ENCODE data around the gene PTRH1. TPM values are rescaled to one million over a fixed set of nuclear protein-coding genes. Genes with fewer than 3 reads are reported as not detected.

Gene PTRH1
- total and polyA plus RNA-seq, 2 of the 13 experiments (the other 11 are each of a cell fraction or from before 2014, with no cell fraction given) = 4.0 to 10.4 TPM

DNA sequence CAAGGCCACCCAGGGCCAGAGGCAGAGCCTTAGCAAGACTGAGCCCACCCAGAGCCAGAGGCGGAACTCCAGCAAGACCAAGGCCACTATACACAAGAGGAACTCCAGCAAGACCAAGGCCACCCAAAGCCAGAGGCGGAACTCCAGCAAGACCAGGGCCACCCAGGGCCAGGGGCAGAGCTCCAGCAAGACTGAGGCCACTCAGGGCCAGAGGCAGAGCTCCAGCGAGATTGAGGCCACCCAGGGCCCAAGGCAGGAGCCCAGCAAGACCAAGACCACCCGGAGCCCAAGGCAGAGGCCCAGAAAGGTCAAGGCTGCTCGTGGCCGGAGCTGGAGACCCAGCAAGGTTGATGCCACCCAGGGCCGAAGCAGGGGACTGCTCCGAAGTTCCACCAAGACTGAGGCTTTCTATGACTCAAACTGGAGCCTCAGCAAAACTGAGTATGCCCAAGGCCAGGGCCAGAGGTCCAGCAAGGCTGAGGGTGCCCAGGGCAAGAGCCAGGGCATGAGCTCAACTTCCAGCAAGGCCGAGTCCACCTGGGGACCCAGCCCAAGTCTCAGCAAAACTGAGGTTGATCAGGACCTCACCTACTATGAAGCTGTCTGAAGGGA is 15.4 kb upstream of the PTRH1 start:
- TF ChIP-seq NPAS2 (CRISPR knock-in tag; IDR thresholded peaks at IDR 0.05; ENCODE audit: borderline replicate concordance) (no peak), HDAC2 (CRISPR knock-in tag; IDR thresholded peaks at IDR 0.05) (peak; percentile 34; the same call in 1 of the 2 replicates), SAP130 (CRISPR knock-in tag; IDR thresholded peaks at IDR 0.05; ENCODE audit: low read depth) (no peak), ZBTB7B (CRISPR knock-in tag; IDR thresholded peaks at IDR 0.05) (0 out of 2 replicates have a peak, but pooled peaks have one; percentile 18)
- TF ChIP-seq, protein P1, sequence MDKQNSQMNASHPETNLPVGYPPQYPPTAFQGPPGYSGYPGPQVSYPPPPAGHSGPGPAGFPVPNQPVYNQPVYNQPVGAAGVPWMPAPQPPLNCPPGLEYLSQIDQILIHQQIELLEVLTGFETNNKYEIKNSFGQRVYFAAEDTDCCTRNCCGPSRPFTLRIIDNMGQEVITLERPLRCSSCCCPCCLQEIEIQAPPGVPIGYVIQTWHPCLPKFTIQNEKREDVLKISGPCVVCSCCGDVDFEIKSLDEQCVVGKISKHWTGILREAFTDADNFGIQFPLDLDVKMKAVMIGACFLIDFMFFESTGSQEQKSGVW (CRISPR knock-in tag; IDR thresholded peaks at IDR 0.05; ENCODE audit: borderline replicate concordance) = no peak
- TF ChIP-seq, protein P2, sequence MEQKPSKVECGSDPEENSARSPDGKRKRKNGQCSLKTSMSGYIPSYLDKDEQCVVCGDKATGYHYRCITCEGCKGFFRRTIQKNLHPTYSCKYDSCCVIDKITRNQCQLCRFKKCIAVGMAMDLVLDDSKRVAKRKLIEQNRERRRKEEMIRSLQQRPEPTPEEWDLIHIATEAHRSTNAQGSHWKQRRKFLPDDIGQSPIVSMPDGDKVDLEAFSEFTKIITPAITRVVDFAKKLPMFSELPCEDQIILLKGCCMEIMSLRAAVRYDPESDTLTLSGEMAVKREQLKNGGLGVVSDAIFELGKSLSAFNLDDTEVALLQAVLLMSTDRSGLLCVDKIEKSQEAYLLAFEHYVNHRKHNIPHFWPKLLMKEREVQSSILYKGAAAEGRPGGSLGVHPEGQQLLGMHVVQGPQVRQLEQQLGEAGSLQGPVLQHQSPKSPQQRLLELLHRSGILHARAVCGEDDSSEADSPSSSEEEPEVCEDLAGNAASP (CRISPR knock-in tag; IDR thresholded peaks at IDR 0.05; ENCODE audit: borderline replicate concordance) = 0 out of 2 replicates have a peak, but pooled peaks have one; percentile 16
- TF ChIP-seq, protein P3, sequence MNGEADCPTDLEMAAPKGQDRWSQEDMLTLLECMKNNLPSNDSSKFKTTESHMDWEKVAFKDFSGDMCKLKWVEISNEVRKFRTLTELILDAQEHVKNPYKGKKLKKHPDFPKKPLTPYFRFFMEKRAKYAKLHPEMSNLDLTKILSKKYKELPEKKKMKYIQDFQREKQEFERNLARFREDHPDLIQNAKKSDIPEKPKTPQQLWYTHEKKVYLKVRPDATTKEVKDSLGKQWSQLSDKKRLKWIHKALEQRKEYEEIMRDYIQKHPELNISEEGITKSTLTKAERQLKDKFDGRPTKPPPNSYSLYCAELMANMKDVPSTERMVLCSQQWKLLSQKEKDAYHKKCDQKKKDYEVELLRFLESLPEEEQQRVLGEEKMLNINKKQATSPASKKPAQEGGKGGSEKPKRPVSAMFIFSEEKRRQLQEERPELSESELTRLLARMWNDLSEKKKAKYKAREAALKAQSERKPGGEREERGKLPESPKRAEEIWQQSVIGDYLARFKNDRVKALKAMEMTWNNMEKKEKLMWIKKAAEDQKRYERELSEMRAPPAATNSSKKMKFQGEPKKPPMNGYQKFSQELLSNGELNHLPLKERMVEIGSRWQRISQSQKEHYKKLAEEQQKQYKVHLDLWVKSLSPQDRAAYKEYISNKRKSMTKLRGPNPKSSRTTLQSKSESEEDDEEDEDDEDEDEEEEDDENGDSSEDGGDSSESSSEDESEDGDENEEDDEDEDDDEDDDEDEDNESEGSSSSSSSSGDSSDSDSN (CRISPR knock-in tag; IDR thresholded peaks at IDR 0.05) = 0 out of 2 replicates have a peak, but pooled peaks have one; percentile 18
- TF ChIP-seq, protein P4, sequence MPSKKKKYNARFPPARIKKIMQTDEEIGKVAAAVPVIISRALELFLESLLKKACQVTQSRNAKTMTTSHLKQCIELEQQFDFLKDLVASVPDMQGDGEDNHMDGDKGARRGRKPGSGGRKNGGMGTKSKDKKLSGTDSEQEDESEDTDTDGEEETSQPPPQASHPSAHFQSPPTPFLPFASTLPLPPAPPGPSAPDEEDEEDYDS (CRISPR knock-in tag; IDR thresholded peaks at IDR 0.05) = no peak
- no peak overlapping the region for H3K9ac ChIP-seq (ENCODE audit: insufficient read depth, low read depth, low read length)
- ChIA-PET CTCF (ENCODE audit: low intra/inter-chr PET ratio, low total read pairs) (no interaction called here), POLR2A (no interaction called here)
- peaks cover 38% of the 10 kb centered on the region for H3K4me1 ChIP-seq (ENCODE audit: insufficient read depth, low read length)
- no TSS peak for BruUV-seq (replicated peaks)
- H3K4me3 ChIP-seq (replicated peaks in 1 of 3; ENCODE audit: insufficient read depth in 1 of 3, low read depth in 2 of 3, low read length in 3 of 3) = no peak overlapping the region
- intact Hi-C loops (cut with micrococcal nuclease; ENCODE audit: unreplicated experiment) (no loop called here), in situ Hi-C loops (cut with HindIII; ENCODE audit: extremely low pct_ligation_motif_present, low pct_unique_long_range_greater_than_20kb) (loop anchor here (10.0 kb wide), 1 partner anchor 226 kb away; no protein-coding TSS in a partner anchor)
- no peak overlapping the region for H2AFZ ChIP-seq (ENCODE audit: low read length)
- no peak overlapping the region for H3K27ac ChIP-seq (ENCODE audit: extremely low read length, insufficient read depth, low read length)
- H3K4me2 ChIP-seq (ENCODE audit: low read depth, low read length) = no peak overlapping the region
- WGBS (ENCODE audit: low lambda C conversion rate) = 40% methylated on average over 1 of the region's 9 CpGs
- H4K20me1 ChIP-seq (ENCODE audit: insufficient read depth, low read length) = no peaks in the 10 kb centered on the region
- no peak; the same call in 2 of the 3 replicates for ATAC-seq
- no peak for FAIRE-seq
- no peaks in the 10 kb centered on the region for H3K36me3 ChIP-seq (replicated peaks in 1 of 2; ENCODE audit: control insufficient read depth in 1 of 2, insufficient read depth in 2 of 2, low read length in 2 of 2)
- peaks cover 0 to 2% of the 10 kb centered on the region in 2 experiments; a peak in 1 of 5 replicates for H3K27me3 ChIP-seq (ENCODE audit: control insufficient read depth in 1 of 2, insufficient read depth in 2 of 2, low read length in 2 of 2)
- no peaks in the 10 kb centered on the region for H3K9me3 ChIP-seq (ENCODE audit: low read length)
- no peak for DNase-seq (ENCODE audit: low spot score)
- no peaks in the 10 kb centered on the region for H3K79me2 ChIP-seq (ENCODE audit: insufficient read depth, low read length)
